CD4-positive, alpha-beta T cell treated with Interleukin-6 at 100 ng/mL for 8 hours (primary cell): Measurements from ENCODE around the gene APLN.

Experiments used
- DNase-seq: peaks from one replicate; pipeline ENCODE4 v3.0.0-alpha.2; 2020; ENCODE audit warnings: mixed read lengths, low spot score

Gene APLN

GRCh38 chrX:129596077-129596476, 58.7 kb downstream of the APLN start:
- no peak for DNase-seq
